Measurements from ENCODE around the gene SDK2. TPM values are rescaled to one million over a fixed set of nuclear protein-coding genes. Genes with fewer than 3 reads are reported as not detected.

SDK2 gene
- total and polyA plus RNA-seq, 9 of the 15 experiments (the other 6 are each of a cell fraction or from before 2014, with no cell fraction given) = 0.04 TPM; not detected in 8

DNA sequence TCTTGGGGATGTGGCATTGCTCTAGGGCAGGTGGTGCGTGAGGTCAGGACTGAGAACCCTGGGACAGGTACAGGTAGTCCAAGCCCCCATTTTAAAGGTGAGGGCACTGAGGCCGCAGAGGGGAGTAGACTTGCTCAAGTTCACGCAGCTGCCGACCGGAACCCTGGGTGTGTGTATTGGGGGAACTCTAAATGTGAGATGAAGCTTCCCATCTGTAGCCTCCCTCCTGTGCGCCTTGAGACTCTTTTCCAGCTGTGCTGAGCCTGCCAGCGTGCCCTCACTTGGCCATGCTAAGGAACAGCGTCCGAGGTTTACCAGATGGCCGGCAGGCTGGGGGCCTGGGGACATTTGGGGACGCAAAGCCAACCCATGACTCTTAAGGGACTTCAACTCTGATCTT, 253.4 kb downstream of the SDK2 start:
- no peaks in the 10 kb centered on the region for H3K79me2 ChIP-seq (ENCODE audit: control insufficient read depth, insufficient read depth, low read length)
- no peak for ATAC-seq
- WGBS (ENCODE audit: insufficient coverage, low coverage, missing lambda C conversion rate) = 2% methylated on average over 11 of the region's 11 CpGs
- peaks cover 18% of the 10 kb centered on the region; the same call in 1 of the 2 replicates for H4K20me1 ChIP-seq (replicated peaks; ENCODE audit: control insufficient read depth, insufficient read depth, low read length)
- in situ Hi-C loops (cut with MboI) = no loop called here
- H3K4me2 ChIP-seq (ENCODE audit: insufficient read depth, low read length) = no peak overlapping the region
- TF ChIP-seq NRF1 (conservative IDR thresholded peaks at IDR 0.05 in 1 of 2, IDR thresholded peaks at IDR 0.05 in 1 of 2) (no peak), MCM5 (IDR thresholded peaks at IDR 0.05; ENCODE audit: low read depth) (no peak), PHB (CRISPR knock-in tag; IDR thresholded peaks at IDR 0.05) (no peak), ELK3 (CRISPR knock-in tag; IDR thresholded peaks at IDR 0.05) (no peak), ARHGAP35 (IDR thresholded peaks at IDR 0.05; ENCODE audit: partially characterized antibody) (no peak), BCOR (IDR thresholded peaks at IDR 0.05) (no peak), ZNF431 (CRISPR knock-in tag; IDR thresholded peaks at IDR 0.05) (no peak), TCF7L2 (IDR thresholded peaks at IDR 0.05; ENCODE audit: low read depth, low read length) (no peak)
- FAIRE-seq = no peak
- intact Hi-C loops (cut with micrococcal nuclease) = no loop called here
- H3K27ac ChIP-seq (ENCODE audit: extremely low read depth, low read depth, low read length) = no peak overlapping the region
- H3K9me3 ChIP-seq (replicated peaks; ENCODE audit: control insufficient read depth, insufficient read depth, low read depth, low read length) = no peaks in the 10 kb centered on the region
- H3K4me3 ChIP-seq = no peak overlapping the region
- no TSS peak for BruUV-seq (replicated peaks)
- H3K9ac ChIP-seq (ENCODE audit: insufficient read depth in 1 of 2, low read depth in 2 of 2, low read length in 2 of 2) = no peak overlapping the region
- H3K36me3 ChIP-seq (ENCODE audit: control insufficient read depth, insufficient read depth, low read length) = no peaks in the 10 kb centered on the region
- H3K4me1 ChIP-seq (replicated peaks in 1 of 2; ENCODE audit: control insufficient read depth in 2 of 2, insufficient read depth in 2 of 2, low read length in 2 of 2) = no peaks in the 10 kb centered on the region
- ChIA-PET CTCF (ENCODE audit: low intra/inter-chr PET ratio) (no interaction called here), POLR2A (no interaction called here)
- H2AFZ ChIP-seq (ENCODE audit: low read depth, low read length) = no peak overlapping the region
- H3K27me3 ChIP-seq (ENCODE audit: control insufficient read depth in 2 of 2, insufficient read depth in 2 of 2, low read length in 2 of 2) = peaks cover 32 to 79% of the 10 kb centered on the region in 2 experiments; a peak in 4 of 5 replicates
- no peaks in the 10 kb centered on the region for H3K9me1 ChIP-seq (ENCODE audit: control insufficient read depth, insufficient read depth, low read length)
- DNase-seq (ENCODE audit: extremely low read depth in 1 of 4, low spot score in 3 of 4) = no peak

Measured in K562 (cell line).